H1 (cell line): Measurements from ENCODE around the gene C2CD4C. TPM values are rescaled to one million over a fixed set of nuclear protein-coding genes. Genes with fewer than 3 reads are reported as not detected.

Experiments
- CTCF ChIA-PET: fragments of 300-600 bp; sonication (Branson Sonifier 250); formaldehyde crosslinking; loops from one replicate; lab custom pipeline; 2021; ENCODE audit not compliant: partially characterized antibody; lab: Charles Lee
- POLR2A ChIA-PET: fragments of 300-600 bp; sonication (Branson Sonifier 250); formaldehyde crosslinking; loops from one replicate; lab custom pipeline; 2021; ENCODE audit warnings: inconsistent platforms; ENCODE audit not compliant: partially characterized antibody; lab: Charles Lee
- DNase-seq, 2 experiments: peaks; one replicate each; pipeline versions ENCODE4 v3.0.0 to v3.0.0-alpha.2; 2010 to 2022; ENCODE audit warnings: low spot score in 2 of 2, low read depth in 1 of 2, mixed read lengths in 1 of 2
- FAIRE-seq: peaks from 2 replicates; lab custom pipeline; 2011; peaks lifted over from hg19 to GRCh38; lab: Jason Lieb, UNC
- H2AFZ ChIP-seq: 2 replicates; pipeline ENCODE4 v1.8.1; 2012; ENCODE audit warnings: low read length, inconsistent platforms
- H2AK5ac ChIP-seq: 2 replicates; pipeline ENCODE4 v1.6.1; 2013; ENCODE audit warnings: low read depth, low read length
- H2BK120ac ChIP-seq: replicated peaks from 2 replicates; pipeline ENCODE3; 2013; ENCODE audit warnings: low read depth, low read length, inconsistent platforms
- H2BK12ac ChIP-seq: 2 replicates; pipeline ENCODE4 v1.6.1; 2013; ENCODE audit warnings: low read depth, low read length
- H2BK15ac ChIP-seq: 2 replicates; pipeline ENCODE4 v1.6.1; 2013; ENCODE audit warnings: low read length
- H2BK20ac ChIP-seq: 2 replicates; pipeline ENCODE4 v1.6.1; 2013; ENCODE audit warnings: low read length
- H2BK5ac ChIP-seq: 2 replicates; pipeline ENCODE4 v1.6.1; 2013; ENCODE audit warnings: low read depth, low read length
- H3K14ac ChIP-seq: 2 replicates; pipeline ENCODE4 v1.6.1; 2013; ENCODE audit warnings: inconsistent platforms; ENCODE audit not compliant: insufficient read length
- H3K18ac ChIP-seq: 2 replicates; pipeline ENCODE4 v1.6.1; 2013; ENCODE audit warnings: low read length; ENCODE audit errors: extremely low read depth
- H3K23ac ChIP-seq: 2 replicates; pipeline ENCODE4 v1.6.1; 2013; ENCODE audit warnings: inconsistent platforms; ENCODE audit not compliant: insufficient read length
- H3K23me2 ChIP-seq: 2 replicates; pipeline ENCODE4 v1.6.1; 2013; ENCODE audit warnings: low read depth, low read length
- H3K27ac ChIP-seq: 2 replicates; pipeline ENCODE4 v1.6.1; 2011; ENCODE audit warnings: low read depth, low read length, inconsistent platforms
- H3K27me3 ChIP-seq, 4 experiments: replicated peaks in 1 of 4; 1 replicate in 1 of 4; 2 replicates in 3 of 4; pipeline versions ENCODE4 v1.6.1 to v1.8.1; 2011 to 2013; ENCODE audit warnings: low read length in 3 of 4, mild to moderate bottlenecking in 3 of 4, inconsistent platforms in 2 of 4, mixed read lengths in 2 of 4, moderate library complexity in 1 of 4; ENCODE audit not compliant: control insufficient read depth in 3 of 4, insufficient read depth in 3 of 4; ENCODE audit errors: extremely low read depth in 1 of 4
- H3K36me3 ChIP-seq, 4 experiments: 2 replicates each; pipeline versions ENCODE4 v1.6.1 to v1.8.1; 2011 to 2013; ENCODE audit warnings: mild to moderate bottlenecking in 4 of 4, low read length in 3 of 4, moderate library complexity in 2 of 4, control low read depth in 1 of 4, inconsistent platforms in 1 of 4; ENCODE audit not compliant: insufficient read depth in 4 of 4, control insufficient read depth in 2 of 4
- H3K4ac ChIP-seq: replicated peaks from 2 replicates; pipeline ENCODE3; 2013; ENCODE audit warnings: low read length, low read depth, mixed read lengths, inconsistent platforms; ENCODE audit not compliant: insufficient read length
- H3K4me1 ChIP-seq, 4 experiments: replicated peaks in 1 of 4; 1 replicate in 1 of 4; 2 replicates in 3 of 4; pipeline versions ENCODE4 v1.6.1 to v1.8.1; 2011 to 2013; ENCODE audit warnings: low read length in 3 of 4, inconsistent platforms in 2 of 4, mixed read lengths in 1 of 4; ENCODE audit not compliant: insufficient read depth in 4 of 4, control insufficient read depth in 3 of 4
- H3K4me2 ChIP-seq, 2 experiments: 2 replicates each; pipeline versions ENCODE4 v1.6.1 to v1.8.1; 2011 to 2013; ENCODE audit warnings: low read depth in 2 of 2, low read length in 2 of 2, control low read depth in 1 of 2, inconsistent platforms in 1 of 2, mild to moderate bottlenecking in 1 of 2; ENCODE audit not compliant: insufficient read depth in 1 of 2
- H3K4me3 ChIP-seq, 4 experiments: fragments of 200-600, 300-600 bp in 1 of 4; sonication (generic), shearing (Covaris generic), sonication (Bioruptor Twin) in 1 of 4; 2 replicates each; pipeline versions ENCODE4 v1.5.1 to v1.8.1; 2011 to 2016; ENCODE audit warnings: low read length in 4 of 4, low read depth in 3 of 4, control low read depth in 2 of 4, inconsistent platforms in 2 of 4, mild to moderate bottlenecking in 2 of 4, mixed read lengths in 1 of 4, moderate library complexity in 1 of 4; ENCODE audit not compliant: insufficient read depth in 2 of 4; ENCODE audit errors: extremely low read depth in 1 of 4
- H3K56ac ChIP-seq: replicated peaks from 2 replicates; pipeline ENCODE3; 2013; ENCODE audit warnings: low read depth, mild to moderate bottlenecking, mixed read lengths, low read length, inconsistent platforms; ENCODE audit not compliant: insufficient read length
- H3K79me1 ChIP-seq: 2 replicates; pipeline ENCODE4 v1.6.1; 2013; ENCODE audit warnings: low read depth, low read length, control low read depth
- H3K79me2 ChIP-seq, 2 experiments: 2 replicates each; pipeline versions ENCODE4 v1.6.1 to v1.8.1; 2012 to 2013; ENCODE audit warnings: low read length in 2 of 2, mild to moderate bottlenecking in 2 of 2, inconsistent platforms in 1 of 2; ENCODE audit not compliant: insufficient read depth in 2 of 2, control insufficient read depth in 1 of 2
- H3K9ac ChIP-seq, 4 experiments: replicated peaks in 1 of 4; 1 replicate in 1 of 4; 2 replicates in 3 of 4; pipeline versions ENCODE4 v1.6.1 to v1.8.1; 2011 to 2013; ENCODE audit warnings: low read depth in 3 of 4, low read length in 3 of 4, control low read depth in 2 of 4, mild to moderate bottlenecking in 2 of 4, moderate library complexity in 2 of 4, inconsistent platforms in 1 of 4; ENCODE audit errors: extremely low read depth in 1 of 4
- H3K9me3 ChIP-seq, 2 experiments: 2 replicates each; pipeline versions ENCODE4 v1.6.1 to v1.8.1; 2012 to 2013; ENCODE audit warnings: mild to moderate bottlenecking in 2 of 2, moderate library complexity in 2 of 2, control low read depth in 1 of 2, inconsistent platforms in 1 of 2, low read depth in 1 of 2, low read length in 1 of 2, mixed read lengths in 1 of 2; ENCODE audit not compliant: insufficient read depth in 2 of 2
- H4K20me1 ChIP-seq, 2 experiments: replicated peaks in 1 of 2; 2 replicates each; pipeline versions ENCODE3 to v1.8.1; 2011 to 2013; ENCODE audit warnings: inconsistent platforms in 2 of 2, low read length in 2 of 2, mild to moderate bottlenecking in 1 of 2; ENCODE audit not compliant: insufficient read depth in 2 of 2, control insufficient read depth in 1 of 2
- H4K5ac ChIP-seq: 2 replicates; pipeline ENCODE4 v1.6.1; 2013; ENCODE audit warnings: low read length, low read depth, mixed read lengths, inconsistent platforms; ENCODE audit not compliant: insufficient read length
- H4K8ac ChIP-seq: 2 replicates; pipeline ENCODE4 v1.8.0; 2013; ENCODE audit warnings: mild to moderate bottlenecking, moderate library complexity, low read length, inconsistent platforms; ENCODE audit not compliant: insufficient read depth; ENCODE audit errors: extremely low read depth
- H4K91ac ChIP-seq: replicated peaks from 2 replicates; pipeline ENCODE3; 2013; ENCODE audit warnings: low read length, mixed read lengths, inconsistent platforms; ENCODE audit not compliant: insufficient read length
- BACH1 ChIP-seq: IDR thresholded peaks from 2 replicates; pipeline ENCODE4 v1.6.1; 2012; ENCODE audit warnings: low read length, improper control_type of control experiment
- HDAC2 ChIP-seq, 2 experiments: fragments of 300-600 bp in 1 of 2; sonication (generic) in 1 of 2; IDR thresholded peaks; 2 replicates each; pipeline ENCODE4 v1.6.1; 2011 to 2012; ENCODE audit warnings: low read depth in 2 of 2, low read length in 2 of 2, mild to moderate bottlenecking in 2 of 2, moderate library complexity in 2 of 2, borderline replicate concordance in 1 of 2, inconsistent platforms in 1 of 2
- JUN ChIP-seq: IDR thresholded peaks from 2 replicates; pipeline ENCODE4 v1.6.1; 2011; ENCODE audit warnings: low read depth, mild to moderate bottlenecking, improper control_type of control experiment, low read length
- WGBS, 2 experiments: shearing (Covaris generic) in 1 of 2; methylation state at CpG; one replicate each; pipeline versions ENCODE4 v1.1.6 to v1.1.7; 2013 to 2015; ENCODE audit warnings: low lambda C conversion rate in 2 of 2, mixed read lengths in 2 of 2, inconsistent platforms in 1 of 2, low coverage in 1 of 2, missing lambda C conversion rate in 1 of 2; ENCODE audit not compliant: insufficient replicate concordance in 2 of 2, insufficient coverage in 1 of 2, insufficient read length in 1 of 2; ENCODE audit errors: extremely low coverage in 1 of 2, missing lambda C conversion rate in 1 of 2; 5-methylcytosine and 5-hydroxymethylcytosine counted together
- polyA plus RNA-seq, 7 experiments: library from polyadenylated mRNA; depleted of rRNA in 3 of 7; stranded (reverse) in 5 of 7; unstranded in 2 of 7; fragments of >200 nt in 5 of 7; fragments of 200-250 nt in 2 of 7; gene quantifications; 1 replicate in 5 of 7; 2 replicates in 1 of 7; 4 replicates in 1 of 7; pipeline versions ENCODE4 v1.2.1 to v1.2.3, GENCODE V29; 2011 to 2013; ENCODE audit warnings: missing spikeins in 2 of 7, mixed read lengths in 2 of 7
- total RNA-seq: library from RNA; stranded (reverse); fragmentation: NEBNext Ultra II Directional; extraction: Animal tissue kit (Norgen Biotek cat#: 25700); gene quantifications from 2 replicates; pipeline ENCODE4 v1.2.1, GENCODE V29; 2021

C2CD4C gene
- total and polyA plus RNA-seq, 2 of the 8 experiments (the other 6 are each of a cell fraction or from before 2014, with no cell fraction given): 3.8 to 6.3 TPM

DNA sequence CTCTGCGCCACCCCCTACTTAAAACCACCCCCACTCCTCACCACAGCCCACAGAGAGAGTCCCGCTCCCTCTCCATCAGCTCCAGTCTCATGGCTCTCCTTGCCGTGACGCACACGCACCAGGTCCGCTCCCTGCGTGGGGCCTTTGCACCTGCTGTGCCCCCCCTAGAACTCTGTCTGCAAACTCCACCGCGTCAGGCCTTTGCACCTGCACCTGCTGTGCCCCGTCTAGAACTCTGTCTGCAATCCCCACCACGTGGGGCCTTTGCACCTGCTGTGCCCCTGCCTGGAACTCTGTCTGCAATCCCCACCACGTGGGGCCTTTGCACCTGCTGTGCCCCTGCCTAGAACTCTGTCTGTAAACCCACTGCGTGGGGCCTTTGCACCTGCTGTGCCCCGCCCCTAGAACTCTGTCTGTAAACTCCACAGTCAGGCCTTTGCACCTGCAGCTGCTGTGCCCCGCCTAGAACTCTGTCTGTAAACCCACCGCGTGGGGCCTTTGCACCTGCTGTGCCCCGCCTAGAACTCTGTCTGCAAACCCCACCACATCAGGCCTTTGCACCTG lies 47.7 kb upstream of the C2CD4C start:
- no peak overlapping the region for H2BK12ac ChIP-seq

More for the DNA sequence above, 47.7 kb upstream of the C2CD4C start:
- no peak overlapping the region for H3K14ac ChIP-seq
- H2BK15ac ChIP-seq: no peak overlapping the region
- H3K23me2 ChIP-seq: peaks cover 1% of the 10 kb centered on the region; the same call in 1 of the 2 replicates
- no peak overlapping the region for H2AFZ ChIP-seq
- H3K36me3 ChIP-seq: no peaks in the 10 kb centered on the region
- H3K9me3 ChIP-seq: peaks cover 0 to 5% of the 10 kb centered on the region in 2 experiments; a peak in 1 of 4 replicates
- TF ChIP-seq BACH1 (no peak), HDAC2 (IDR thresholded peaks at IDR 0.05; ENCODE audit: borderline replicate concordance in 1 of 2, low read depth in 2 of 2, low read length in 2 of 2) (no peak), JUN (no peak)
- TF ChIP-seq, all 59 proteins: peak for 0
- Histone ChIP-seq H3K27ac (no peak overlapping the region), H4K8ac (no peak overlapping the region), H3K56ac (no peak overlapping the region), H2BK120ac (no peak overlapping the region), H3K79me1 (no peaks in the 10 kb centered on the region), H3K9ac (no peak overlapping the region), H4K5ac (no peak overlapping the region), H3K4ac (no peak overlapping the region), H2BK5ac (no peak overlapping the region), H4K91ac (no peak overlapping the region), H3K4me3 (no peak overlapping the region), H3K18ac (no peak overlapping the region), H3K79me2 (no peaks in the 10 kb centered on the region), H3K4me2 (no peak overlapping the region), H3K4me1 (peaks cover 0 to 6% (median under 1%) of the 10 kb centered on the region in 4 experiments; a peak in 3 of 7 replicates), H2AK5ac (no peak overlapping the region), H3K27me3 (peaks cover 0 to 20% (median 15%) of the 10 kb centered on the region in 4 experiments; a peak in 6 of 7 replicates), H3K23ac (no peak overlapping the region), H2BK20ac (no peak overlapping the region), H4K20me1 (no peaks in the 10 kb centered on the region)
- FAIRE-seq: no peak
- DNase-seq: no peak
- ChIA-PET CTCF (interaction anchor here (0.7 to 2.0 kb wide), 3 partner anchors 38 to 72 kb away, joined by 4 to 6 read pairs (median 4); no protein-coding TSS in a partner anchor), POLR2A (interaction anchor here (0.7 kb wide), 1 partner anchor 51 kb away, joined by 3 read pairs; no protein-coding TSS in a partner anchor)
- 88% methylated on average over 18 of the region's 18 CpGs; no CpG with 5 or more reads in 1 of the 2 experiments for WGBS, 2 experiments
